ENCODE results near the gene PTPRG. TPM values are rescaled to one million over a fixed set of nuclear protein-coding genes. Genes with fewer than 3 reads are reported as not detected.

The PTPRG gene
- total RNA-seq, 1 donor from 2014 or later = 44.3 TPM

DNA sequence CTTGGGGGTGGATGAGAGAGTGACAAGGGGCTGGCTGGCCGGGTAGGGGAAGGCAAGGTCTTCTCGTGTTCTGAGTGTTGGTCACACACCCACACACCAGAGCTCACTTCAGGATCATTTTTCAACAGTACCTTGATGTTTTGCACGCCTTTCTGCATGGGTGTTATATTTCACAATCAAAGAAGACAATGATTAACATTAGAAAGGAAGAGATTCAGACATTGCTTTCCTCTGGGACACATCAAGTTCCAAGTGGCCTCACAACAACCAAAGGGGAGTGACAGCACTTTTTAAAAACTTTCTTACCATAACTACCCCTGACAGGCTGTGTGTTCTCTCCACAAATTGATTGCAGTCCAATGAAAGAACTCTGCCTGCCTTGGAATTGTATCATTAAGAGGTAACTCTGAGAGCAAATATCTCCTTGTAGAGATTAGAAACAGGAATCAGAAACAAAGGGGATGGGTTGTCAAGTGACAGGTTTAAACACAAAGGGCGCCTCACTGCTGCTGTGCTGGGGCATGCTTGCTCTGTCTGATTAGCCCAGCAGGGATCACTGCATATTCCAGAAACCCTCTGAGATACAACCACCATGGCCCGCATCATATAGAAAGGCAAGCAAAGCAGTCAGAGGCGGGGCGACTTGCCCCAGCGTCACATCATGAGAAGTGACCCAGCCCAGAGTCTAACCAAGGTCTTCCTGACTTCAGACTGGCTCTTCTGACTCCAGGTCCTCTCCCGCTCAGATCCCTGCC is 581.1 kb downstream of the PTPRG start:
- peaks cover 24% of the 10 kb centered on the region for H3K4me1 Mint-ChIP-seq (ENCODE audit: low read depth)
- H3K27ac Mint-ChIP-seq = no peak overlapping the region
- no peaks in the 10 kb centered on the region for H3K9me3 Mint-ChIP-seq (ENCODE audit: low read depth)
- H3K36me3 Mint-ChIP-seq (ENCODE audit: insufficient read depth) = peaks cover 5% of the 10 kb centered on the region
- TF ChIP-seq, protein P1, sequence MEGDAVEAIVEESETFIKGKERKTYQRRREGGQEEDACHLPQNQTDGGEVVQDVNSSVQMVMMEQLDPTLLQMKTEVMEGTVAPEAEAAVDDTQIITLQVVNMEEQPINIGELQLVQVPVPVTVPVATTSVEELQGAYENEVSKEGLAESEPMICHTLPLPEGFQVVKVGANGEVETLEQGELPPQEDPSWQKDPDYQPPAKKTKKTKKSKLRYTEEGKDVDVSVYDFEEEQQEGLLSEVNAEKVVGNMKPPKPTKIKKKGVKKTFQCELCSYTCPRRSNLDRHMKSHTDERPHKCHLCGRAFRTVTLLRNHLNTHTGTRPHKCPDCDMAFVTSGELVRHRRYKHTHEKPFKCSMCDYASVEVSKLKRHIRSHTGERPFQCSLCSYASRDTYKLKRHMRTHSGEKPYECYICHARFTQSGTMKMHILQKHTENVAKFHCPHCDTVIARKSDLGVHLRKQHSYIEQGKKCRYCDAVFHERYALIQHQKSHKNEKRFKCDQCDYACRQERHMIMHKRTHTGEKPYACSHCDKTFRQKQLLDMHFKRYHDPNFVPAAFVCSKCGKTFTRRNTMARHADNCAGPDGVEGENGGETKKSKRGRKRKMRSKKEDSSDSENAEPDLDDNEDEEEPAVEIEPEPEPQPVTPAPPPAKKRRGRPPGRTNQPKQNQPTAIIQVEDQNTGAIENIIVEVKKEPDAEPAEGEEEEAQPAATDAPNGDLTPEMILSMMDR (IDR thresholded peaks at IDR 0.05; ENCODE audit: unreplicated experiment) = no peak
- H3K4me3 Mint-ChIP-seq (ENCODE audit: low read depth) = no peak overlapping the region
- H3K27me3 Mint-ChIP-seq = no peaks in the 10 kb centered on the region
- no peak for DNase-seq (ENCODE audit: low spot score, unreplicated experiment)

DNA sequence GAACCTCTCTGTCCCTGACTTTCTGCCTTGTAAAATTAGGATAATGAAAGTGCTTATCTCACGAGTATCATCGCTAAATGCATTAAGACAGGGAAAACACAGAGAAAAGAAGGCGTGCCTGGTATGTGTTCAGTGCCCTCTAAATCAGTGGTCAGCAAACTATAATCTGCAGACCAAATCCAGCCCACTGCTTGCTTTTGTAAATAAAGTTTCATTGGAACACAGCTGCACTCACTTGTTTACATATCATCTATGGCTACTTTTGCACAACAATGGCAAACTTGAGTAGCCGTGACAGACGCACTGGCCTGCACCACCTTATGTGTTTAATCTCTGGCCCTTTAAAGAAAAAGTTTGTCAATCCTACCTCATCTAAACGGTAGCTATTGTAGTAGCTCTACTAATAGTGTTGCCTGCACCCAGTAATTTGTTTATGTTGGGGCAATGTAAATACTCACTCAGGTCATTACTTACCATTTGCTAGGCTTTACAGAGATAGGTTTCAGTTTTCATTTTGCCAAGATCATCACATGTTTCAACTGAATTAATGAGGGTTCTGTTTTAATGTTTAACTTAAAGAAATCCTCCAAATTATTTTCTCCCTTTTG is 582.6 kb downstream of the PTPRG start:
- Mint-ChIP-seq H3K36me3 (ENCODE audit: insufficient read depth) (peaks cover 5% of the 10 kb centered on the region), H3K9me3 (ENCODE audit: low read depth) (no peaks in the 10 kb centered on the region), H3K4me3 (ENCODE audit: low read depth) (no peak overlapping the region), H3K4me1 (ENCODE audit: low read depth) (peaks cover 24% of the 10 kb centered on the region), H3K27me3 (no peaks in the 10 kb centered on the region), H3K27ac (no peak overlapping the region)
- TF ChIP-seq, protein P1 (IDR thresholded peaks at IDR 0.05; ENCODE audit: unreplicated experiment) = no peak
- DNase-seq (ENCODE audit: low spot score, unreplicated experiment) = no peak

DNA sequence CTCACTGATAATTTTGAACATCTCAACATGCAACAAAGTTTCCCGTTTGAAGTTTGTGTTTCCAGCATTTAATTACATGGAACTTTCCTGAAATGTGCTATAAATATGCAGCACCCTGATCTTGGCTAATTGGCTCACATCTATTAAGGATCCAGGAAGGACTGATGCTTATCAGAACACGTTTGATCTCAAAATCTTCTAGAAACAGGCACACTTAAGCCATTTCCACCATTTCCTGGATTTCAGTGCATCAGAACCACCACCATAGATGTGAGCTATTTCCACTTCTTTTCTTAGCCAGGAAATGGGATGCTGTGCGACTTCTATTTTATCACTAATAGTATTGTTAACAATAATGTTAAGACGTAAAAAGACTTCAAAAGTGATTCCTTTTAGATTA is 583.1 kb downstream of the PTPRG start:
- no peak overlapping the region for H3K27ac Mint-ChIP-seq

DNA sequence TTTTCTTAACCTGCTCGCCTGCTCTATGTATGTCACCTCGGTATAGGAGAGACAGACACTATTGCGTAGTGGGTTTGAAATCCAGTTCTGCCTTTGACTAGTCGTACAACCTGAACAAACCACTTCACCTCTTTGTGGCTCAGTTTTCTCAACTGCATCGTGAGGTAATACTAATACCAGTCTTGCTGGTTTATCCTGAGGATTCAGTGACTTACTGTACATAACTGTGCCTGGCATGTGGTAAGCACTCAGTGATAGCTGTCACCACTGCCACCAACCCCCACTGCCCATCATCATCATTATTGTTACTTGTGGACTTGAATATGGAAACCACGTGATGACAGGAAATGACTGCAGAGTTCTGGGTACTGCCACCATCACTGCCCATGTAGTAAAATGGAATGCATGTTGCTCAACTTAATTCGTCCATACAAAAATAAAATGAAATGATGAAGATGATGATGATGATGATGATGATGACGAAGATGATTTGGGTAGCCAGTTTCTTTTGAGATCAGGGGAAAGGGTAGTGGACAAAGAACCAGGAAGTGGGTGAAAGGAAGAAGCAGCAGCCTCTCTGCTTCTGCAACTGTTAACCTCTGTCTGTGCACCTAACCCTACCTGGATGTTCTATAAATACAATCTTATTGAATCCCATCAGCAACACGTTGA is 583.9 kb downstream of the PTPRG start:
- peaks cover 24% of the 10 kb centered on the region for H3K4me1 Mint-ChIP-seq (ENCODE audit: low read depth)
- H3K27me3 Mint-ChIP-seq = no peaks in the 10 kb centered on the region
- TF ChIP-seq, protein P1 (IDR thresholded peaks at IDR 0.05; ENCODE audit: unreplicated experiment) = no peak
- no peak overlapping the region for H3K4me3 Mint-ChIP-seq (ENCODE audit: low read depth)
- no peaks in the 10 kb centered on the region for H3K9me3 Mint-ChIP-seq (ENCODE audit: low read depth)
- DNase-seq (ENCODE audit: low spot score, unreplicated experiment) = no peak
- H3K36me3 Mint-ChIP-seq (ENCODE audit: insufficient read depth) = peaks cover under 1% of the 10 kb centered on the region
- H3K27ac Mint-ChIP-seq = no peak overlapping the region

More for the DNA sequence above, 583.1 kb downstream of the PTPRG start:
- Mint-ChIP-seq H3K36me3 (ENCODE audit: insufficient read depth) (peaks cover 5% of the 10 kb centered on the region), H3K4me3 (ENCODE audit: low read depth) (no peak overlapping the region), H3K4me1 (ENCODE audit: low read depth) (peaks cover 24% of the 10 kb centered on the region), H3K27me3 (no peaks in the 10 kb centered on the region), H3K9me3 (ENCODE audit: low read depth) (no peaks in the 10 kb centered on the region)
- DNase-seq (ENCODE audit: low spot score, unreplicated experiment) = no peak
- TF ChIP-seq, protein P1 (IDR thresholded peaks at IDR 0.05; ENCODE audit: unreplicated experiment) = no peak

DNA sequence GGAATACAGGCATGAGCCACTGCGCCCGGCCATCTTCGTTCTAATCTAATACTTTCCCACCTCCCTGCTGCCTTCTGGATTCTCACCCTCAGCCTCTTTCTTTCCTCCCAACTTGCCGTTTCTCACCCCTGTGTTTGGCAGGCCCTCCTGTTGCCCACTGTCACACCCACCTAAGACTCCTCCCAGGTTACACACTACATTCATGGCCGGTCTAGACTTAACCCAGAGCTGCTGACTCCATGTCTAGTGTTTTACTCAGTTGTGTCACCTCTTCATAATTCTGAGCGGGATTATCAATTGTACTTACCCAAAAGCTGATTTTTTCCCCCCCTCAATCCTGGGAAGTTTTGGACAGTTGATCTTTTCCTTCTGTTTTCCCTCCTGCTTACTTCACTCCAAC is 588.2 kb downstream of the PTPRG start:
- no peak overlapping the region for H3K27ac Mint-ChIP-seq
- DNase-seq (ENCODE audit: low spot score, unreplicated experiment) = no peak
- H3K4me1 Mint-ChIP-seq (ENCODE audit: low read depth) = peaks cover 6% of the 10 kb centered on the region
- H3K27me3 Mint-ChIP-seq = no peaks in the 10 kb centered on the region
- no peaks in the 10 kb centered on the region for H3K36me3 Mint-ChIP-seq (ENCODE audit: insufficient read depth)
- H3K9me3 Mint-ChIP-seq (ENCODE audit: low read depth) = no peaks in the 10 kb centered on the region
- TF ChIP-seq, protein P1 (IDR thresholded peaks at IDR 0.05; ENCODE audit: unreplicated experiment) = no peak
- H3K4me3 Mint-ChIP-seq (ENCODE audit: low read depth) = no peak overlapping the region
